IMR-90 (cell line): ENCODE results near the gene WASF3. TPM values are rescaled to one million over a fixed set of nuclear protein-coding genes. Genes with fewer than 3 reads are reported as not detected.

Experiments used
- ATAC-seq: fragments of 200-7000 bp; cut with Tn5 transposase; 2 replicates; pipeline ENCODE4 v1.9.1; 2020; ENCODE audit warnings: low read depth, mild to moderate bottlenecking, moderate library complexity
- BruUV-seq: library from RNA; stranded (reverse); fragments of 400-500 nt; replicated peaks from 2 replicates; lab custom pipeline; 2021; lab: Mats Ljungman, UMichigan
- CTCF ChIA-PET: fragments of 300-600 bp; formaldehyde crosslinking; extraction: SDS; loops from one replicate; lab custom pipeline; 2021; ENCODE audit warnings: antibody characterized with exemption; lab: Yijun Ruan, JAX
- POLR2A ChIA-PET: fragments of 300-600 bp; sonication (Branson Sonifier 250); formaldehyde crosslinking; loops from one replicate; lab custom pipeline; 2022; ENCODE audit warnings: antibody characterized with exemption; ENCODE audit not compliant: unreplicated experiment; lab: Charles Lee
- DNase-seq: peaks from one replicate; pipeline ENCODE4 v3.0.0; 2013
- H2AFZ ChIP-seq: replicated peaks from 2 replicates; pipeline ENCODE3; 2013; ENCODE audit warnings: low read length, mild to moderate bottlenecking; ENCODE audit not compliant: poor library complexity
- H2AK5ac ChIP-seq: 2 replicates; pipeline ENCODE4 v1.6.1; 2013; ENCODE audit warnings: low read depth, low read length, inconsistent platforms
- H2AK9ac ChIP-seq: replicated peaks from 2 replicates; pipeline ENCODE3; 2013; ENCODE audit warnings: mild to moderate bottlenecking, low read depth, low read length, moderate library complexity; ENCODE audit not compliant: poor library complexity
- H2BK120ac ChIP-seq: 2 replicates; pipeline ENCODE4 v1.6.1; 2013; ENCODE audit warnings: low read depth, low read length, inconsistent platforms
- H2BK15ac ChIP-seq: 3 replicates; pipeline ENCODE4 v1.6.1; 2013; ENCODE audit warnings: low read depth, low read length, inconsistent platforms
- H2BK20ac ChIP-seq: 2 replicates; pipeline ENCODE4 v1.6.1; 2013; ENCODE audit warnings: low read depth, mild to moderate bottlenecking, inconsistent platforms, low read length, moderate library complexity
- H2BK5ac ChIP-seq: 2 replicates; pipeline ENCODE4 v1.6.1; 2013; ENCODE audit warnings: mild to moderate bottlenecking, low read depth, low read length, inconsistent platforms; ENCODE audit not compliant: poor library complexity, severe bottlenecking
- H3K14ac ChIP-seq: replicated peaks from 2 replicates; pipeline ENCODE4 v1.6.1; 2013; ENCODE audit warnings: low read depth, low read length, inconsistent platforms
- H3K18ac ChIP-seq: 2 replicates; pipeline ENCODE4 v1.6.1; 2013; ENCODE audit warnings: low read depth, low read length, control low read depth
- H3K23ac ChIP-seq: 2 replicates; pipeline ENCODE4 v1.6.1; 2013; ENCODE audit warnings: low read depth, low read length, inconsistent platforms
- H3K27ac ChIP-seq: 2 replicates; pipeline ENCODE4 v1.5.1; 2013; ENCODE audit warnings: mild to moderate bottlenecking, control low read depth, low read length; ENCODE audit not compliant: insufficient read depth
- H3K27me3 ChIP-seq: 2 replicates; pipeline ENCODE4 v1.6.1; 2013; ENCODE audit warnings: low read length; ENCODE audit not compliant: control insufficient read depth, insufficient read depth
- H3K36me3 ChIP-seq: 2 replicates; pipeline ENCODE4 v1.6.1; 2013; ENCODE audit warnings: low read length, mixed read lengths; ENCODE audit not compliant: control insufficient read depth, insufficient read depth
- H3K4ac ChIP-seq: 2 replicates; pipeline ENCODE4 v1.6.1; 2013; ENCODE audit warnings: low read depth, low read length, inconsistent platforms
- H3K4me1 ChIP-seq: 2 replicates; pipeline ENCODE4 v1.6.1; 2013; ENCODE audit warnings: low read length, mixed read lengths; ENCODE audit not compliant: control insufficient read depth, insufficient read depth
- H3K4me2 ChIP-seq: 2 replicates; pipeline ENCODE4 v1.6.1; 2013; ENCODE audit warnings: low read depth, mild to moderate bottlenecking, control low read depth, low read length, moderate library complexity
- H3K4me3 ChIP-seq: 2 replicates; pipeline ENCODE4 v1.5.1; 2013; ENCODE audit warnings: low read depth, mild to moderate bottlenecking, control low read depth, low read length, moderate library complexity; ENCODE audit not compliant: insufficient read depth
- H3K56ac ChIP-seq: 2 replicates; pipeline ENCODE4 v1.6.1; 2013; ENCODE audit warnings: low read length, inconsistent platforms; ENCODE audit not compliant: insufficient read depth; ENCODE audit errors: extremely low read depth
- H3K79me1 ChIP-seq, 2 experiments: 2 replicates each; pipeline ENCODE4 v1.6.1; 2013; ENCODE audit warnings: low read length in 2 of 2, inconsistent platforms in 1 of 2, low read depth in 1 of 2
- H3K9ac ChIP-seq: 2 replicates; pipeline ENCODE4 v1.6.1; 2013; ENCODE audit warnings: low read depth, low read length, control low read depth
- H3K9me1 ChIP-seq: 2 replicates; pipeline ENCODE4 v1.6.1; 2013; ENCODE audit warnings: low read length, inconsistent platforms; ENCODE audit not compliant: insufficient read depth
- H3K9me3 ChIP-seq: 2 replicates; pipeline ENCODE4 v1.6.1; 2013; ENCODE audit warnings: low read length; ENCODE audit not compliant: control insufficient read depth, insufficient read depth
- H4K20me1 ChIP-seq: 2 replicates; pipeline ENCODE4 v1.6.1; 2013; ENCODE audit warnings: low read length, inconsistent platforms; ENCODE audit not compliant: insufficient read depth
- H4K5ac ChIP-seq: 2 replicates; pipeline ENCODE4 v1.6.1; 2013; ENCODE audit warnings: mild to moderate bottlenecking, low read depth, low read length, control low read depth
- H4K8ac ChIP-seq, 2 experiments: 2 replicates each; pipeline ENCODE4 v1.6.1; 2013; ENCODE audit warnings: low read depth in 2 of 2, low read length in 2 of 2, control low read depth in 1 of 2, inconsistent platforms in 1 of 2
- H4K91ac ChIP-seq: 2 replicates; pipeline ENCODE4 v1.6.1; 2013; ENCODE audit warnings: low read depth, low read length, inconsistent platforms; ENCODE audit not compliant: insufficient read depth
- CHD1 ChIP-seq: IDR thresholded peaks from 2 replicates; pipeline ENCODE4 v1.6.1; 2012; ENCODE audit warnings: low read depth, low read length, improper control_type of control experiment
- MAFK ChIP-seq: IDR thresholded peaks from 2 replicates; pipeline ENCODE4 v1.6.1; 2012; ENCODE audit warnings: low read depth, low read length, improper control_type of control experiment
- NFE2L2 ChIP-seq: fragments of 150-350 bp; IDR thresholded peaks from 2 replicates; pipeline ENCODE4 v1.6.1; 2016; ENCODE audit warnings: low read depth, mild to moderate bottlenecking, low read length
- POLR2A ChIP-seq: IDR thresholded peaks from 2 replicates; pipeline ENCODE4 v1.6.1; 2012; ENCODE audit warnings: mild to moderate bottlenecking, low read depth, low read length
- RAD21 ChIP-seq: IDR thresholded peaks from 2 replicates; pipeline ENCODE4 v1.6.1; 2012; ENCODE audit warnings: low read length, improper control_type of control experiment
- SMC3 ChIP-seq: fragments of 150-350 bp; IDR thresholded peaks from 2 replicates; pipeline ENCODE4 v1.6.1; 2016; ENCODE audit warnings: low read depth, mild to moderate bottlenecking, antibody characterized with exemption, low read length, moderate library complexity
- WGBS, 2 experiments: methylation state at CpG; one replicate each; pipeline versions ENCODE4 v1.1.5 to v1.1.7; 2013; ENCODE audit warnings: missing lambda C conversion rate in 2 of 2; ENCODE audit not compliant: insufficient read length in 1 of 2; ENCODE audit errors: extremely low coverage in 2 of 2; 5-methylcytosine and 5-hydroxymethylcytosine counted together
- dilution Hi-C: fragments of 300-500 bp; cut with HindIII; formaldehyde crosslinking; loops from one replicate; pipeline ENCODE4 v1.14.3; 2018; ENCODE audit warnings: low sequenced_read_pairs; ENCODE audit not compliant: unreplicated experiment
- in situ Hi-C: fragments of 300-500 bp; cut with MboI; formaldehyde crosslinking; loops from 3 replicates; pipeline ENCODE4 v1.14.3; 2019; ENCODE audit warnings: low sequenced_read_pairs, inconsistent platforms, mixed read lengths
- intact Hi-C: fragments of 100-400 bp; cut with micrococcal nuclease; formaldehyde crosslinking; loops from 2 replicates; pipeline ENCODE4 v1.10.0; 2022
- polyA plus RNA-seq, 3 experiments: library from polyadenylated mRNA; depleted of rRNA; stranded (reverse); fragments of >200 nt; gene quantifications; 2 replicates each; pipeline ENCODE4 v1.2.3, GENCODE V29; 2012; ENCODE audit warnings: low replicate concordance in 1 of 3
- total RNA-seq: library from RNA; depleted of rRNA; stranded (reverse); fragments of >200 nt; gene quantifications from 2 replicates; pipeline ENCODE4 v1.2.3, GENCODE V29; 2012
- TF ChIP-seq, protein P1 (sequence below): conservative IDR thresholded peaks from 2 replicates; pipeline ENCODE4 v1.5.1; 2012; ENCODE audit warnings: mild to moderate bottlenecking, low read depth, low read length, improper control_type of control experiment

Gene WASF3
- total and polyA plus RNA-seq, 2 of the 4 experiments (the other 2 are of a cell fraction): 4.3 to 11.4 TPM

DNA sequence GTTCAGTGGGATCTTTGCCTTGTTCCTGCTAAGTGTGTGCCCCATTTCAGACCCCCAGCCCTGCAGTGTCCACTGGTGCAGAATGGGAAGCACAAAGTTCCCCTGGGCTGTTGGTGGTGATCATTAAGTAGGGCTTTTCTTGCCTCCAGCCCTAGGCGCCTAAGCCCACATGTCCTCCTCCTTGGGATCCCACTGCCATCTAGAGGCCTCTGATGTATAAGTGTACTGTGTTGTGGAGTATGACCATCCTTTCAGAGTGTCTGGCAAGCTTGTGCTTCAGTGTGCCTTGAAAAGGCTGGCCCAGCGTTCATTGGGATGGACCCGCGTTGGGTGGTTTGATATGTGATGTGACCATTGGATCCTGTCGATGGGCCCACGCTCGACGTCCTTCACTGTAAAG, 71.2 kb downstream of the WASF3 start:
- CTCF ChIA-PET: interaction anchor here (1.1 to 2.0 kb wide), 4 partner anchors 8 to 70 kb away, joined by 3 to 6 read pairs (median 5); no protein-coding TSS in a partner anchor
- H3K79me1 ChIP-seq: peaks cover 13 to 18% of the 10 kb centered on the region in 2 experiments; a peak in 2 of 4 replicates
- no peak overlapping the region for H4K5ac ChIP-seq
- no TSS peak for BruUV-seq
- peak; percentile 31; the same call in 1 of the 2 replicates for TF ChIP-seq SMC3
- peak; percentile 64 for TF ChIP-seq RAD21
- no peak for TF ChIP-seq POLR2A
- no peak for TF ChIP-seq MAFK
- TF ChIP-seq NFE2L2: no peak
- TF ChIP-seq, protein P1, sequence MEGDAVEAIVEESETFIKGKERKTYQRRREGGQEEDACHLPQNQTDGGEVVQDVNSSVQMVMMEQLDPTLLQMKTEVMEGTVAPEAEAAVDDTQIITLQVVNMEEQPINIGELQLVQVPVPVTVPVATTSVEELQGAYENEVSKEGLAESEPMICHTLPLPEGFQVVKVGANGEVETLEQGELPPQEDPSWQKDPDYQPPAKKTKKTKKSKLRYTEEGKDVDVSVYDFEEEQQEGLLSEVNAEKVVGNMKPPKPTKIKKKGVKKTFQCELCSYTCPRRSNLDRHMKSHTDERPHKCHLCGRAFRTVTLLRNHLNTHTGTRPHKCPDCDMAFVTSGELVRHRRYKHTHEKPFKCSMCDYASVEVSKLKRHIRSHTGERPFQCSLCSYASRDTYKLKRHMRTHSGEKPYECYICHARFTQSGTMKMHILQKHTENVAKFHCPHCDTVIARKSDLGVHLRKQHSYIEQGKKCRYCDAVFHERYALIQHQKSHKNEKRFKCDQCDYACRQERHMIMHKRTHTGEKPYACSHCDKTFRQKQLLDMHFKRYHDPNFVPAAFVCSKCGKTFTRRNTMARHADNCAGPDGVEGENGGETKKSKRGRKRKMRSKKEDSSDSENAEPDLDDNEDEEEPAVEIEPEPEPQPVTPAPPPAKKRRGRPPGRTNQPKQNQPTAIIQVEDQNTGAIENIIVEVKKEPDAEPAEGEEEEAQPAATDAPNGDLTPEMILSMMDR: peak; percentile 42
- no peak for TF ChIP-seq CHD1
- no peaks in the 10 kb centered on the region for H3K9me1 ChIP-seq
- H3K4ac ChIP-seq: no peak overlapping the region
- H2AFZ ChIP-seq: no peak overlapping the region
- H4K20me1 ChIP-seq: peaks cover 9% of the 10 kb centered on the region; the same call in 1 of the 2 replicates
- no peak overlapping the region for H4K8ac ChIP-seq
- peak; percentile 40 for DNase-seq
- H3K14ac ChIP-seq: no peak overlapping the region
- H2BK120ac ChIP-seq: no peak overlapping the region
- no peak overlapping the region for H3K9ac ChIP-seq
- no peaks in the 10 kb centered on the region for H3K4me1 ChIP-seq
- H3K4me3 ChIP-seq: no peak overlapping the region
- no peak overlapping the region for H2BK5ac ChIP-seq
- H2BK20ac ChIP-seq: no peak overlapping the region
- no peak overlapping the region for H2BK15ac ChIP-seq
- H3K4me2 ChIP-seq: no peak overlapping the region
- no peak overlapping the region for H3K56ac ChIP-seq
- intact Hi-C loops: loop anchor here (5.0 kb wide), 1 partner anchor 446 kb away; no protein-coding TSS in a partner anchor
- H3K18ac ChIP-seq: no peak overlapping the region
- no peak overlapping the region for H3K23ac ChIP-seq
- peak; percentile 63 for ATAC-seq
- H3K27ac ChIP-seq: no peak overlapping the region
- no peak overlapping the region for H2AK5ac ChIP-seq
- H3K27me3 ChIP-seq: no peaks in the 10 kb centered on the region
- H3K36me3 ChIP-seq: peaks cover 5% of the 10 kb centered on the region
- dilution Hi-C loops: no loop called here
- no peak overlapping the region for H4K91ac ChIP-seq
- peaks cover 5% of the 10 kb centered on the region for H3K9me3 ChIP-seq
- in situ Hi-C loops: no loop called here
- no peak overlapping the region for H2AK9ac ChIP-seq
- POLR2A ChIA-PET: no interaction called here
- 100% methylated on average over 3 of the region's 8 CpGs; no CpG with 5 or more reads in 1 of the 2 experiments for WGBS, 2 experiments
